HepG2 (cell line): ENCODE data around the gene MRFAP1L1. TPM values are rescaled to one million over a fixed set of nuclear protein-coding genes. Genes with fewer than 3 reads are reported as not detected.
A peak's percentile ranks its signal among the peaks of the same experiment; 100 is the strongest.

ENCODE experiments used
- ATF7 ChIP-seq, 2 experiments: fragments of 450-650 bp in 1 of 2; sonication (generic) in 1 of 2; formaldehyde crosslinking in 1 of 2; IDR thresholded peaks; 2 replicates each; pipeline versions ENCODE4 v1.4.0 to v1.6.1; 2016 to 2020; ENCODE audit warnings: antibody characterized with exemption in 1 of 2, mild to moderate bottlenecking in 1 of 2, missing genetic modification reagents in 1 of 2
- BCL6 ChIP-seq: IDR thresholded peaks from 2 replicates; pipeline ENCODE4 v1.6.1; 2016; ENCODE audit warnings: missing genetic modification reagents, missing compliant biosample characterization
- FOSL1 ChIP-seq: sonication (generic); formaldehyde crosslinking; IDR thresholded peaks from 2 replicates; pipeline ENCODE4 v1.9.0; 2021; ENCODE audit warnings: missing genetic modification reagents, borderline replicate concordance
- FOXA3 ChIP-seq: IDR thresholded peaks from 2 replicates; pipeline ENCODE4 v1.6.1; 2016; ENCODE audit warnings: missing genetic modification reagents, missing compliant biosample characterization
- MXI1 ChIP-seq: IDR thresholded peaks from 3 replicates; pipeline ENCODE4 v1.6.1; 2012; ENCODE audit warnings: low read depth, low read length, inconsistent platforms, borderline replicate concordance
- NKX3-1 ChIP-seq: sonication (generic); formaldehyde crosslinking; IDR thresholded peaks from 2 replicates; pipeline ENCODE4 v1.5.0; 2020; ENCODE audit warnings: missing genetic modification reagents
- RARA ChIP-seq: IDR thresholded peaks from 2 replicates; pipeline ENCODE4 v1.6.1; 2016; ENCODE audit warnings: missing genetic modification reagents, missing compliant biosample characterization
- SP4 ChIP-seq: sonication (generic); formaldehyde crosslinking; IDR thresholded peaks from 2 replicates; pipeline ENCODE4 v1.8.1; 2023; ENCODE audit warnings: mild to moderate bottlenecking, missing genetic modification reagents
- TFE3 ChIP-seq: IDR thresholded peaks from 2 replicates; pipeline ENCODE4 v1.6.1; 2016
- ZBTB38 ChIP-seq: sonication (generic); formaldehyde crosslinking; IDR thresholded peaks from 2 replicates; pipeline ENCODE4 v1.5.1; 2020; ENCODE audit warnings: mild to moderate bottlenecking, missing genetic modification reagents
- ZFY ChIP-seq: sonication (generic); formaldehyde crosslinking; IDR thresholded peaks from 2 replicates; pipeline ENCODE4 v1.4.0; 2020; ENCODE audit warnings: missing genetic modification reagents
- ZMAT3 ChIP-seq: sonication (generic); formaldehyde crosslinking; conservative IDR thresholded peaks from 2 replicates; pipeline ENCODE4 v1.7.0; 2021; ENCODE audit warnings: missing genetic modification reagents
- ZNF432 ChIP-seq: sonication (generic); formaldehyde crosslinking; IDR thresholded peaks from 2 replicates; pipeline ENCODE4 v1.5.0; 2020; ENCODE audit warnings: missing genetic modification reagents, mild to moderate bottlenecking, borderline replicate concordance
- ZNF672 ChIP-seq: sonication (generic); formaldehyde crosslinking; IDR thresholded peaks from 2 replicates; pipeline ENCODE4 v1.8.1; 2022; ENCODE audit warnings: missing genetic modification reagents
- polyA plus RNA-seq, 8 experiments: library from polyadenylated mRNA; depleted of rRNA in 3 of 8; stranded (reverse) in 7 of 8; unstranded in 1 of 8; fragments of >200 nt; fragmentation: Illumina TruSeq in 4 of 8; extraction: Trizol in 4 of 8; gene quantifications; 2 replicates each; pipeline versions ENCODE4 v1.2.1 to v1.2.3, GENCODE V29; 2011 to 2016; ENCODE audit warnings: low read depth in 4 of 8, missing spikeins in 1 of 8, mixed read lengths in 1 of 8; ENCODE audit not compliant: insufficient read depth in 1 of 8
- total RNA-seq, 5 experiments: library from RNA; depleted of rRNA; stranded (reverse); fragments of >200 nt; fragmentation: Illumina TruSeq; extraction: Trizol; gene quantifications; 2 replicates each; pipeline ENCODE4 v1.2.3, GENCODE V29; 2016; ENCODE audit warnings: low read depth in 1 of 5
- TF ChIP-seq, protein P1 (sequence below): fragments of 450-650 bp; IDR thresholded peaks from 2 replicates; pipeline ENCODE4 v1.6.1; 2016
- TF ChIP-seq, protein P2 (sequence below): sonication (generic); formaldehyde crosslinking; IDR thresholded peaks from 2 replicates; pipeline ENCODE4 v1.4.0; 2020; ENCODE audit warnings: missing genetic modification reagents
- TF ChIP-seq, protein P3 (sequence below): IDR thresholded peaks from 2 replicates; pipeline ENCODE4 v1.4.0; 2020; ENCODE audit warnings: mild to moderate bottlenecking, missing genetic modification reagents
- TF ChIP-seq, protein P4 (sequence below): sonication (generic); formaldehyde crosslinking; IDR thresholded peaks from 2 replicates; pipeline ENCODE4 v1.8.0; 2022; ENCODE audit warnings: missing genetic modification reagents, mild to moderate bottlenecking, inconsistent platforms, borderline replicate concordance

The MRFAP1L1 gene
- total and polyA plus RNA-seq, 2 of the 13 experiments (the other 11 are each of a cell fraction or from before 2014, with no cell fraction given) = 44.8 to 76.6 TPM

DNA sequence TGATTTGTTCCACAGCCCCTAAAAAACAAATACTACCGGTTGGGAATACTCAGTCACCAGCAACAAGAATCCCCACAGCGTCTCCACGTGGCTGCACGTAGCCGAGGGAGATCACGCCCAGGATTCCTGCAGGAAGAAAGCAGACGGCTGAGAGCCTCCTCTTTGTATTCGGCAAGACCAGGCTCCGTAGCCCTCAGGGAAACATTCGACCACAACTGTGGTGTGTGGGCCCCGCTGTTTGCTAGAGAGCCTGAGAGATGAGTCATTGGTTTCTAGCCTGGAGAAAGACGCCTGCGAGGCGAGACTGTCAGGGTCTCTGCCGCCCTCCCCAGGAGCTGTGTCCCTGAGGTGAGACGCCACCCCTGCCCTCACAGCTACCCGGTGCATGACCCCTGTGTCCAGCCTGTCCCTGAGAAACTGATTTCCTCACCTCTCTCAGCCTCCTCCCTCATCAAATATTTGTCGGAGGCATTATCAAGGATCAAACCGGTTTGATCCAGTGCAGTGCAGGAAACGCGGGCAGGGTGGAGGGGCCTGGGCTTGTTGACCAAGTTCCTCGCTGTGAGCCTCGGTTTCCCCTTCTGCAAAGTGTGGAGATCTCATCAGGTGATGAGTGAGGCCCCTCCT, 20.7 kb downstream of the MRFAP1L1 start (continued):
- TF ChIP-seq TFE3 (CRISPR knock-in tag) = peak; percentile 43; the same call in 1 of the 2 replicates
- peak; percentile 23; the same call in 1 of the 2 replicates for TF ChIP-seq FOXA3 (CRISPR knock-in tag)
- TF ChIP-seq, protein P1, sequence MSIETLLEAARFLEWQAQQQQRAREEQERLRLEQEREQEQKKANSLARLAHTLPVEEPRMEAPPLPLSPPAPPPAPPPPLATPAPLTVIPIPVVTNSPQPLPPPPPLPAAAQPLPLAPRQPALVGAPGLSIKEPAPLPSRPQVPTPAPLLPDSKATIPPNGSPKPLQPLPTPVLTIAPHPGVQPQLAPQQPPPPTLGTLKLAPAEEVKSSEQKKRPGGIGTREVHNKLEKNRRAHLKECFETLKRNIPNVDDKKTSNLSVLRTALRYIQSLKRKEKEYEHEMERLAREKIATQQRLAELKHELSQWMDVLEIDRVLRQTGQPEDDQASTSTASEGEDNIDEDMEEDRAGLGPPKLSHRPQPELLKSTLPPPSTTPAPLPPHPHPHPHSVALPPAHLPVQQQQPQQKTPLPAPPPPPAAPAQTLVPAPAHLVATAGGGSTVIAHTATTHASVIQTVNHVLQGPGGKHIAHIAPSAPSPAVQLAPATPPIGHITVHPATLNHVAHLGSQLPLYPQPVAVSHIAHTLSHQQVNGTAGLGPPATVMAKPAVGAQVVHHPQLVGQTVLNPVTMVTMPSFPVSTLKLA = no peak
- no peak for TF ChIP-seq ZNF672
- TF ChIP-seq FOSL1 (CRISPR knock-in tag) = peak; percentile 81
- TF ChIP-seq, protein P2, sequence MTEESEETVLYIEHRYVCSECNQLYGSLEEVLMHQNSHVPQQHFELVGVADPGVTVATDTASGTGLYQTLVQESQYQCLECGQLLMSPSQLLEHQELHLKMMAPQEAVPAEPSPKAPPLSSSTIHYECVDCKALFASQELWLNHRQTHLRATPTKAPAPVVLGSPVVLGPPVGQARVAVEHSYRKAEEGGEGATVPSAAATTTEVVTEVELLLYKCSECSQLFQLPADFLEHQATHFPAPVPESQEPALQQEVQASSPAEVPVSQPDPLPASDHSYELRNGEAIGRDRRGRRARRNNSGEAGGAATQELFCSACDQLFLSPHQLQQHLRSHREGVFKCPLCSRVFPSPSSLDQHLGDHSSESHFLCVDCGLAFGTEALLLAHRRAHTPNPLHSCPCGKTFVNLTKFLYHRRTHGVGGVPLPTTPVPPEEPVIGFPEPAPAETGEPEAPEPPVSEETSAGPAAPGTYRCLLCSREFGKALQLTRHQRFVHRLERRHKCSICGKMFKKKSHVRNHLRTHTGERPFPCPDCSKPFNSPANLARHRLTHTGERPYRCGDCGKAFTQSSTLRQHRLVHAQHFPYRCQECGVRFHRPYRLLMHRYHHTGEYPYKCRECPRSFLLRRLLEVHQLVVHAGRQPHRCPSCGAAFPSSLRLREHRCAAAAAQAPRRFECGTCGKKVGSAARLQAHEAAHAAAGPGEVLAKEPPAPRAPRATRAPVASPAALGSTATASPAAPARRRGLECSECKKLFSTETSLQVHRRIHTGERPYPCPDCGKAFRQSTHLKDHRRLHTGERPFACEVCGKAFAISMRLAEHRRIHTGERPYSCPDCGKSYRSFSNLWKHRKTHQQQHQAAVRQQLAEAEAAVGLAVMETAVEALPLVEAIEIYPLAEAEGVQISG (CRISPR knock-in tag) = peak; percentile 2; the same call in 1 of the 2 replicates
- TF ChIP-seq ZMAT3 = 0 out of 2 replicates have a peak, but pooled peaks have one; percentile 53
- peak; percentile 29; the same call in 1 of the 2 replicates for TF ChIP-seq ZBTB38 (CRISPR knock-in tag)
- TF ChIP-seq ATF7 (IDR thresholded peaks at IDR 0.05) = no peak
- TF ChIP-seq ATF7 (CRISPR knock-in tag; IDR thresholded peaks at IDR 0.05) = 0 out of 2 replicates have a peak, but pooled peaks have one; percentile 23
- TF ChIP-seq BCL6 (CRISPR knock-in tag) = peak; percentile 69; the same call in 1 of the 2 replicates
- no peak; the same call in none of the 2 replicates for TF ChIP-seq ZFY (CRISPR knock-in tag)
- peak; percentile 71 for TF ChIP-seq RARA
- TF ChIP-seq NKX3-1 = peak; percentile 46; the same call in 1 of the 2 replicates
- TF ChIP-seq, protein P3, sequence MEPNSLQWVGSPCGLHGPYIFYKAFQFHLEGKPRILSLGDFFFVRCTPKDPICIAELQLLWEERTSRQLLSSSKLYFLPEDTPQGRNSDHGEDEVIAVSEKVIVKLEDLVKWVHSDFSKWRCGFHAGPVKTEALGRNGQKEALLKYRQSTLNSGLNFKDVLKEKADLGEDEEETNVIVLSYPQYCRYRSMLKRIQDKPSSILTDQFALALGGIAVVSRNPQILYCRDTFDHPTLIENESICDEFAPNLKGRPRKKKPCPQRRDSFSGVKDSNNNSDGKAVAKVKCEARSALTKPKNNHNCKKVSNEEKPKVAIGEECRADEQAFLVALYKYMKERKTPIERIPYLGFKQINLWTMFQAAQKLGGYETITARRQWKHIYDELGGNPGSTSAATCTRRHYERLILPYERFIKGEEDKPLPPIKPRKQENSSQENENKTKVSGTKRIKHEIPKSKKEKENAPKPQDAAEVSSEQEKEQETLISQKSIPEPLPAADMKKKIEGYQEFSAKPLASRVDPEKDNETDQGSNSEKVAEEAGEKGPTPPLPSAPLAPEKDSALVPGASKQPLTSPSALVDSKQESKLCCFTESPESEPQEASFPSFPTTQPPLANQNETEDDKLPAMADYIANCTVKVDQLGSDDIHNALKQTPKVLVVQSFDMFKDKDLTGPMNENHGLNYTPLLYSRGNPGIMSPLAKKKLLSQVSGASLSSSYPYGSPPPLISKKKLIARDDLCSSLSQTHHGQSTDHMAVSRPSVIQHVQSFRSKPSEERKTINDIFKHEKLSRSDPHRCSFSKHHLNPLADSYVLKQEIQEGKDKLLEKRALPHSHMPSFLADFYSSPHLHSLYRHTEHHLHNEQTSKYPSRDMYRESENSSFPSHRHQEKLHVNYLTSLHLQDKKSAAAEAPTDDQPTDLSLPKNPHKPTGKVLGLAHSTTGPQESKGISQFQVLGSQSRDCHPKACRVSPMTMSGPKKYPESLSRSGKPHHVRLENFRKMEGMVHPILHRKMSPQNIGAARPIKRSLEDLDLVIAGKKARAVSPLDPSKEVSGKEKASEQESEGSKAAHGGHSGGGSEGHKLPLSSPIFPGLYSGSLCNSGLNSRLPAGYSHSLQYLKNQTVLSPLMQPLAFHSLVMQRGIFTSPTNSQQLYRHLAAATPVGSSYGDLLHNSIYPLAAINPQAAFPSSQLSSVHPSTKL = peak; percentile 33; the same call in 1 of the 2 replicates
- peak; percentile 86; the same call in 2 of the 3 replicates for TF ChIP-seq MXI1
- TF ChIP-seq ZNF432 (CRISPR knock-in tag) = no peak
- TF ChIP-seq, protein P4, sequence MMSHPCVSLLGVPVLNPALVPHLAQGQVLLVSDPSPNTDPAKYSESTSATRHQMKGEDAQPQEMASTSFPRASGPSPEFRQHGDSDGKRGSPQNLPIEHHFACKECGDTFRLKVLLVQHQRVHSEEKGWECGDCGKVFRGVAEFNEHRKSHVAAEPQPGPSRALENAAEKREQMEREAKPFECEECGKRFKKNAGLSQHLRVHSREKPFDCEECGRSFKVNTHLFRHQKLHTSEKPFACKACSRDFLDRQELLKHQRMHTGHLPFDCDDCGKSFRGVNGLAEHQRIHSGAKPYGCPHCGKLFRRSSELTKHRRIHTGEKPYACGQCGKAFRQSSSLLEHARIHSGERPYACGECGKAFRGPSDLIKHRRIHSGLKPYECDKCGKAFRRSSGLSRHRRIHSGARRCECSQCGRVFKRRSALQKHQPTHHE (CRISPR knock-in tag) = peak; percentile 37; the same call in 1 of the 2 replicates
- 0 out of 2 replicates have a peak, but pooled peaks have one; percentile 26 for TF ChIP-seq SP4 (CRISPR knock-in tag)
